Left renal pelvis (tissue), 4 donors: ENCODE measurements around the gene C1QTNF7. TPM values are rescaled to one million over a fixed set of nuclear protein-coding genes. Genes with fewer than 3 reads are reported as not detected.

Experiments
- DNase-seq, 4 donors: peaks; one replicate each; pipeline ENCODE4 v3.0.0-alpha.2; 2013; ENCODE audit warnings: low read depth in 4 of 4, low spot score in 3 of 4
- polyA plus RNA-seq, 4 donors: library from polyadenylated mRNA; unstranded; fragments of 120-200 nt; gene quantifications; one replicate each; pipeline ENCODE4 v1.2.1, GENCODE V29; 2013; ENCODE audit not compliant: insufficient read length in 4 of 4

Gene C1QTNF7
- polyA plus RNA-seq, 4 donors: 8.0 to 28.0 (median 22.7) TPM

DNA sequence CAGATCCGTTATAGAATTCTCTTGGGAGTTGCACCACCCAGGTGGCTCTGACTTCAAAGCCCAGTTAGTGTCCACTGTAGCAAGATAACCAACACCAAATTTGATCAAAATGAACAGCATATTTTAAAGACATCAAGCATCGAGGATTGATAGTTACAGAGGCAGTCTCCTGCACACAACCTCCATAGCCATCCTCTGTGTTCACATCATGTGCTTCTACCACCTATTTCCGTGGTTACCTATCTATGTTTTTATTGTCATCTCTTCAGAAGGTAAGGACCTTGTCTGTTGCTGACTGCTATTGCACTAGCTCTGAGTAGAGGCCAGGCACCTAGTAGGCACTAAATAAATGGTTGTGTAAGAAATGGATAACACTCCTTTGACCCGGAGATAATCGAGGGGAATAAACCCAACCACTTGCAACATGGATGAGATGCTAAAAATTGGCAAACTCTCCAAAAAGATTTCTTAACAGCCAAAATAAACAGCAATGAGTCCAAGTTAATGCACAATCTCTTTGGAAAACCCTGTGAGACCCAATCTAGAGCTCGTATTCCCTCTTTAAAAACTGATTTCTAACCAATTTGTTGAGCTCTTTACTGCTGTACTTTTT, 14.7 kb upstream of the C1QTNF7 start:
- DNase-seq: no peak

DNA sequence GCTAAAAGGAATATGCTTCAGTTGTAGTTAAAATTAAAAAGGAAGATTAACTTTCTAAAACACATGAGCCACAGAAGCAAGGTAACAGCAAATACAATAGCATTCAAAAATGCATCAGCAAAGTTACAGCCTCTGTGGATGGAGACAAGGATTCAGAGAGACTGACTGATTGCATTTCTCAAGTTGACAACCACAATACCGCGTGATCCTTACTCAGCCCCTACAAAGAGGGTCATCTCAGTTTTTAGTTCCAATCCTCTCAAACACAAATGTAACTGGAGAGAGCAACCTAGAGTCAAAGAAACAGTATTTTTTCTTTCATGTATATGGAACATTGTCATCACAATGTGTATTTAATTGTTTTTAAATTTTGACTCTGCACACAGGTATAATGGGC, 14.2 kb upstream of the C1QTNF7 start:
- DNase-seq: no peak

DNA sequence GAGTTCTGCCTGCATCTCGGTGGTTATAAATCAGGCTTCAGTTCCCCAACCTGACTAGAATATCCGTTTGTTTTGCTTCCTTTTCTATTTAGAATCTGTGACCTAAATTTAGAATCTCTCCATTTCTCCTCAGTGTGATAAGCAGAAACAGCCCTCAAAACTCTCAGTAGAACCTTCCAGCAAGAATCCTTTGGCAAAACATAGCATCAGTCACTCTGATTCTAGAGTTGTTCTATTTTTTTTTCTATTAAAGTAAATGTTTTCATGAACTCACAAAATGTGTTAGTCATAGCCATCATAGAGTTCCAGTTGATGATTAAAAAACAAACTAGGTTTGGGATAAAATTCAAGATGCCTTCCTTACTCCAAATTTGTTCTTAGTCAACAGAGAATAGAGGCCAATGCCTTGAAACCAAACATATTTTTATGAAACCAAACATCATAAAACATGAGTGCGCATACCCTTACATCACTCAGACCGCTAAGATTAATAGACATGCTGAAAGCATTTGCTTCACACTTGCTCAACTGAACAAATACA, 13.2 kb upstream of the C1QTNF7 start:
- DNase-seq: no peak

DNA sequence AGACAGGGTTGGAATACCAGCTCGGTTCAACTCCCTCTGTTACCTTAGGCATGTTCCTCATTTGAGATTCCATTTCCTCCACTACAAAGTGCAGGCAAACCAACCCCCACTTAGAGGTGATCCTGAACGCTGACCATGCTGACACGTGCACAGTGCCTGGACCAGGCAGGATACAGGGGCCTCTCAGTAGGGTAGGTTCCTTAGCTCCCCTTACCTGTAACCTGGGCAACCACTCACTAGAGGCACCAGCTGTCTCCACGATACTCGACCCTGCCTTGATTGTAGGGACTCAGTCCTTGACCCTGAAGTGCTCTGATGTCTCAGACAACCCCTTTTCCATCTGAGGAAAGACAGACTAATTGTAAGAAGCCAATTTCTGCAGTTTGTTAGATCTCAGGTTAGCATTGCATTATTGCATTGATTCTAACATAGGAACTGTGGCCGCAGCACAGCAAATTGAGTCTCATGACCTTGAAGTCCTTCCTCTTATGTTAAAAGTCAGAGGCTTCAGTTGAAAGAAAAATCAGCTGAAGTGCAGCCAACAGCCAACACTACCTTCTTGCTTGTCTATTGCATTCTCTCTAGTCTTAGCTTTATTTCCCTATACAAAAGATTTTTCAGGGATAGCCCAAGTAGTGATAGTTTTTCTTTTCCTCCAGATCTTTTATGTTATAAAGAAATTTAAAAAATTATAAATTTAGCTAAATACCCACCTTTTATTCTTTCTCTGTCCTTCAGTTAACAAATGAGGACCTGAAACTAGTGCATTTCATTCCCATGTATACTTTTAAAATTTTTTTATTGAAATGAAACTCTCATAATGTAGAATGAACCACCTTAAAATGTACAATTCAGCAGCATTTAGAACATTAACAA, 11.2 kb upstream of the C1QTNF7 start:
- DNase-seq: no peak

DNA sequence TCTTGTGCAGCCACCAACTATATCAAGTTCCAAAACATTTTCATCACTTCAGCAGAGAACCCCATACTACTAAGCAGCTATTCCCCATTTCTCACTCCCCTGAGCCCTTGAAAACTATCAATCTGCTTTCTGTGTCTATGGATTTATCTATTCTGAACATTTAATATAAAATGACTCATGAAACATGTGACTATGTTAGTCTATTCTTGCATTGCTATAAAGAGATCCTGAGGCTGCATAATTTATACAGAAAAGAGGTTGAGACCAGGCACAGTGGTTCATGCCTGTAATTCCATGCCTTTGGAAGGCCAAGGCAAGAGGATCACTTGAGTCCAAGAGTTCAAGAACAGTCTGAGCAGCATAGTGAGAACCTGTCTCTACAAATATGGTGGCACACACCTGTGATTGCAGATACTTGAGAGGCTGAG, 10.6 kb upstream of the C1QTNF7 start:
- DNase-seq: no peak

DNA sequence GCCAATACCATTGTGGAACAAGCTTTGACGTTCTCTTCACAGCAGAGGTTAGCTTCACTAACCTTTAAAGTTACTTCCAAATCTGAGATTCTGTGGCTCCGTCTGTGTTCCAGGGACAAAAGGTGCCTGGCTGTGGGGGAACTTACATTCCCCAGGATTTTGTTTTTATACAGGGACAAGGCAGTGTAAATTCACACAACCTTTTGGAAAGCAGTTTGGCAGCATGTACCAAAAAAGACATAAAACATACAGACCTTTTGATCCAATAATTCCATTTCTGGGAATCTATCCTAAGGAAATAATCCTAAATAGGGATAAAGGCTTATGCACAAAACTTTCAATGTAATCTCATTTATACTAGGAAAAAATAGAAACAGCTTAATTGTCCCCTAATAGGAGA, 8.9 kb upstream of the C1QTNF7 start:
- no peak for DNase-seq

DNA sequence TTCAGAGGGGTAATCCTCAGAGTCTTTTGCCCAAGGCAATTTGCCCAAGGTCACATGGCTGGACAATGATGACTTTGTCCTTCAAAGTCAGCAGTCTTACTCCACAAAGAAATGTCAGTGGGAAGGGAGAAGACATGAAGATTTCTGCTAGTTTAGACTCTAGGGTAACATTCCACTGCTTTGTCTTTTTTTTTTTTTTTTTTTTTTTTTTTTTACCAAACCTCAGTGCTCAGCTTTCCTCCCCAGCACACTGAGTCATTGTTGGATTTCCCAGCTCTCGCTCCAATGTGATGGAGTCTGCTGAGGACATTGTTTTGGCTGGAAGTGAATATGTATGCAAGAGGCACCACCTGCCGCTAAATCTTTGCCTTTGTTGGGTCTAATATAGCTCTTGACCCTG, 7.2 kb upstream of the C1QTNF7 start:
- no peak for DNase-seq

DNA sequence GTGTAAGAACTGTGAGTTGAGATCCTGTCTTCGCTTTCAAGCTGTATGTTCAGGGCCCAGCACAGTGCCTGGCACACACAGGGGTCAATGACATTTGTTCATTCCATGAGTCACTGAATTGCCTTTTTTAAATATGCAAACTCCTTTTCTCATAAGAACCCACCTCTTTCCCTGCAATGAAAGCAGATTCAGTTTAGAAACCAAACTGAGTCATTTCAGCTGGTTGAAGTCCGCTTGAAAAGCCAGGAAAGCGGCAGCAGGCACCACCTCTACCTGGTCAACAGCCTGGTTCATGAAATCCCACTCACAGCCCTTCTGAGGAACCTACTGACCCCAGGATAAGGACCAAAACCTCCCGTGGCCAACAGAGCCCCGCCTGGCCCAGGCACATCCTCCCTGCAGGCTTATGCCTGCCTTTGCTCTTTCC, 4.5 kb upstream of the C1QTNF7 start:
- DNase-seq: no peak

DNA sequence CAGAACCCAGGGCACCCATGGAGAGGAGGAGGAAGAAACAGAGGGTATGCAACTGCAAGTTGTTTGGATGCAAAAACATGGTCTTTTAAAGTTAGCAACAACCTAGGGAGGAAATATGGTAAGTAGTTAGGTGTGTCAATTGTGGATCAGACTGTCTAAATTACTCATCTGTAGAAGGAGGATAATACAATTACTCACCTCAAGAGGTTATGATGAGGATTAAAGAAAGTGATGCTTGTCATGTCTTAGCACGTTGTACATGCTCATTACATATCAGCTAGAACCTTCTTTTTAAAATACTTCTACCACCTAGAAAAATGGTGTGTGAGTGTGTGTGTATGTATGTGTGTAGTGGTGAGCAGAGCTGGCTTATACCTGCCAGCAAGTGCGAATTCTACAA, 2.3 kb upstream of the C1QTNF7 start:
- no peak for DNase-seq

DNA sequence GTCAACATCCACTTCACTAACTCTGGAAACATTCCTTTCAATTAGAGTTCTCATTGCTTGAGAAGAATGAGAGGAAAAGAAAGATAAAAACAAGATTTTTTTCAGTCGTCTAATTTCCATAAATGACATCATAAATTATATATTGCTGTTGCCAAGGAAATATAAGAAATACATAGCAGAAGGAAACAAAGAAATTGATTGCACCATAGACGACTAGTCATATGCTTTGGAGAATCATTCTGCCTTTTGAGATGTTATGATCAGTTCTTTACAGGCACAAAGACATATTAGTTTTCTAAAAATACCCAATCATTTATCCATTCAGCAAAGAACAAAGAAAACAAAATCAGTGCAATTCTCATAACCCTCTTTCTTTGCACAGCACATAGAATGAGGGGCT, 672 bp upstream of the C1QTNF7 start:
- no peak for DNase-seq

DNA sequence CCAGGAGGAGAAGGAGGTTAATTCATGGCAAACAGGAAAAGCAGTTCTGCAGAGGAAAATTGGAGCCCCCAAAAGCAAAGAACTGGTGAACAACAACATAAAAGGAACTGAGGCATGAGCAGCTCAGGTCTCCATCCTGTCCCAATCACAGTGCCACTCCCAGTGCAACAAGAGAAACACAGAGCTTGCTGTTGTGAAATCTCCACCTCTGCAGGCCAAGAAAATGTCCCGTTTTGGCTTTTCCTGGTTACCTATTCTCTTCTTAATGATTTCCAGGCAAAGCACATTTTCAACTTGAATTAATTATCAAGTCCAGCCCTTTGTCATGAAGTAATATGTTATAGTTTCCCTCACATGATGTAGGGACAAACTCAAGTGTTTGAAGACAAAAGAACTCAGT, 778 bp downstream of the C1QTNF7 start:
- DNase-seq: no peak

DNA sequence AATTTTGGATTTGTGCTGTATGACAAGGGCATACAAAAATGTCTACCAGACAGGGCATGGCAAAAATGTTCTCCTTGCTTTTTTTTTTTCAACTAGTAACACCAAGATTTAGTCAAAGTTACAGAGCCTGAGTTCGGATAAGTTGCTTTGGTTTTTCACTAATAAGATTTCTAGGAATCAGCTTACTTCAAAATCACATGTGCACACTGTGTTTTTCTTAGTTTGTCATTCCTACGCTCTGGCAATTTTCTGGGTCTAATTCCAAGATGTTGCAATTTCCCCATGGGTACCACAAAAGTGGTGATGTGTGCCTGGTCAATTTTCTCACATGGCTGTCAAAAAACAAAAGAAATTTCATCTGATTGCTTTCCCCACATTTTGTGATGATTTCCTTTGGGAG, 6.3 kb downstream of the C1QTNF7 start:
- DNase-seq: no peak

DNA sequence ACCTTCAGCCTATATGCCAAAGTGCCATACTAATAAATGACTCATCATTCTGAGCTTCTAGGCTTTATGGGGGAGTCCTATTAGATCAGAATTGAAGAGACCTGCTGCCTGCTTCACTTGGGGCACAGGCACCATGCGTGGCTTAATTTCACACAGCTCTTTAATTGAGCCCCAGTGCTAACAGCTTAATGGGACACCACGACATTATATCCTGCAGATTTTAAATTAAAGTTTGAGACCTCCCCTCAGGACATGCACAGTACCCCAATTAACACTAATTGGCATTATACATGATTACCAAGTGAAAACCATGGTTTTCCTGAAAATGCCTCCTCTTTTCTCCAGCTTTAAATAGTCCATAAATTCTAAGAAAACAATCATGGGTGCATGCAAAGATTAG, 6.8 kb downstream of the C1QTNF7 start:
- no peak for DNase-seq

DNA sequence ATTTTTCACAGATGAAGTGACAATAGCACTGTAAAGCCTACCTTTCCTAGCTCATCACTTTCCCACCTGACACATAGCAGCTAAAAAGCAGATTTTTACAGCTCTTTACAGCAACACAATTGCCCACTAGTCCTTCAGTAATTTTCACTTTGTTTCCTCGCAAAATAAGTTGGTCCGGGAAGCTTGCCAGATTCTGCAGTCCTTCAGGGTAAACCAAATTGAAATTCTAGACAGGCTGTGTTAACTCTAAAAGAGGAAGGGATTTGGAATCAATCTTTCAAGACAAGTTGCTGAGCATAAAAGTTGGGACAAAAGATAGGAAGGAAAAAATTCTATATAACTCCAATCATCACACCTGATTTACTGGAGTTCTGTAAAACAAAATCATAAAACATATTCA, 8.7 kb downstream of the C1QTNF7 start:
- DNase-seq: peak in 1 of 4 donors; percentile 19

DNA sequence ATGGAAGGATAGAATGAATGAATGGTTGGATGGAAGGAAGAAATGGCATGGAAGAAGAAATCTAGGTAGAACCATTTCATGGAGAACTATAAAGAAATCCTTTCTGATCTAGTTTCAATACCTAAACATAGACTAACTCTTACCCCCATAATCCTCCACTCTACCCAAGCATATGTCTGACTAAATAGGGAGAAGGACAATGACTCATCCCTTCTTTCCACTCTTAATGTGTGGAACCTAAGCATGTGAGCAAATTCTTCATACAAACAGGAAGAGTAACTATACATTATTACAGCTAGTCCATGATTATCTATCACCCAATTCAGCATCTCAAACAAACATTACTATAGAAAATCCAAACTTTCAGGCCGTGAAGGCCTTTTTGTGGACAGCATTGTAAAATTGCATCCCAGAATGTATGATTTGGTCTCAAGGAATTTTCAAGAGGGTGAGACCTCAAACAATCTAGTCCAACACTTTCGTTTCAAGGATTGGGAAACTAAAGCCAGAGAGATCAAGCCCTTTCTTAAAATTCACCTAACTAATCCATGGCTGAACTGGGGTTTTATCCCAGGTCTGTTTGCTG, 11.2 kb downstream of the C1QTNF7 start:
- DNase-seq: no peak

DNA sequence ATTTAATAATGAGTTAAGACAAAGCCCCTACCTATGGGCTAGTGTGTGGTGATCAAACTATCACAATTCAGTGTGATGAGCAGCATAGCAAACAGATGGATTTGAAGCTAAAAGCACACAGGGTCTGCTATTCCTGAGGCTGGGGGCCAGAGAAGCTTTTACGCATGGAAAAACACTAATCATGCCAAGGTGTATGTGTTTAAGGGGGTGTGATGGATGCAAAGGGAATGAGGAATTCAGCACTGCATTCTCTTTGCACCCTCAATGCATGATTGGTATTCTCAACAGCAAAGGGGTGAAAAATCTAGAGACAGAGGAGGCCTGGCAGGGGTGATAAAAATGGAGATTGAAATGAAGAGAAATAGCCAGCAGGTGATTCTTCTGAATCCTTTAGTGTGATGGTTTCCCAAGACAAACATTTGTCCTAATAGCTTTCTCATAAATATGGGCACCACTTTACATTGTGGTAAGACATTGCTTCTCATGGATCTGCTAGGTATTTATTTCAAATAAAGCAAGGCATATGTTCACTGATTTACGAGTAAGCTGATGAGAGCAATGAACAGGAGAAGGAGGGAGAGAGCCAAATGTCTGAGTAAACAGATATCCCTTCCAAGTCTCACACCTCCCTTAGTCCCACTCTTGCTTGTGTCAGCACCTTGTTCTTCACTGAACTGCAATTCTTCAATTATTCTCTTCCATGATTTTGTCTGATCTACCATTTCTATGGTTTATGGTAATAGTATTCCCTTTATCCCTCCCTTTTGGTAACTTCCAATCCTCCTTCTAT, 15.7 kb downstream of the C1QTNF7 start:
- no peak for DNase-seq

DNA sequence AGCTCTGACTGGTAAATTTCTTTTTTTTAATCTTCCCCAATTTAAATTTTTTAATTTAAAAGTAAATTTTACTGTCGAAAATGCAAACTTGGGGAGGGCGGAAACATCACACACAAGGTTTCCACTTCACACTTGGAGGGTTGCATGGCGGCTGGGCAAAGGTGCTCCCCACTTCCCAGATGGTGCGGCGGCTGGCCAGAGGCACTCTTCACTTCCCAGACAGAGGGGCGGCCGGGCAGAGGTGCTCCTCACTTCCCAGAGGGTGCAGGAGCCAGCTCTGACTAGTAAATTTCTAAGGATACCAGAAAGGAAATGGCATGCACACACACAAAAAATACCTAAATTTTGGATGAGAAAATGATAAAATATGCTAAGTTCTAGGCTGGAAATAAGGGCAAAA, 16.4 kb downstream of the C1QTNF7 start:
- no peak for DNase-seq

DNA sequence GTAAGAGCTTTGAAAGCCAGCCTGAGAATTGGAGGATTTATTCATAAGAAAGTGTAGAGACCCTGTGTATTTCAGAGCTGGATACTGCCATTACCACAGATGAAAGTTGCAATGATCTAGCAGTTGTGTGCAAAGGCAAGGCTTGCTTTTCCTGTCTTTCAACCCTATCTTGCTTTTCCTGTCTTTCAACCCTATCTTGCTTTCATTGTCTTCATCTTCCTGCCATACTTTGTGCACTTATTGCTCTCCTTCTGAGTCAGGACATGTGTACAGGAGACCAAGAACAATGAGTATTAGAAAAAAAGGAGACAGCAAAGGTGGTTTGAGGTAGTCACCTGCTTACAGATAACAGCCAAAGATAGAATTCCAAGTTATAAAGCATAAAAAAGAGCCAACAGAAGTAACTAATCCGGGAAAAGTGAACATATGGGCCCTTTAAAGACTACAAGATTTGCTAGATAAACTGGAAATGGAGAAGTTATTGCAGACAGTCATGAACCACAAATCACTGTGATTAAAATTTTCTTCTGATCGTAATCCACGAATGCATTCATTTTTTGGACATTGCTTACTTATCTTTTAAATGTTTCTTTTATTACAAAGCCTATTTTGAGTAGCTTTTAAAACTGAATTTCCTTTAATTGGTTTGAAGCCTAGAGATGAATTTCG, 17.2 kb downstream of the C1QTNF7 start:
- no peak for DNase-seq

DNA sequence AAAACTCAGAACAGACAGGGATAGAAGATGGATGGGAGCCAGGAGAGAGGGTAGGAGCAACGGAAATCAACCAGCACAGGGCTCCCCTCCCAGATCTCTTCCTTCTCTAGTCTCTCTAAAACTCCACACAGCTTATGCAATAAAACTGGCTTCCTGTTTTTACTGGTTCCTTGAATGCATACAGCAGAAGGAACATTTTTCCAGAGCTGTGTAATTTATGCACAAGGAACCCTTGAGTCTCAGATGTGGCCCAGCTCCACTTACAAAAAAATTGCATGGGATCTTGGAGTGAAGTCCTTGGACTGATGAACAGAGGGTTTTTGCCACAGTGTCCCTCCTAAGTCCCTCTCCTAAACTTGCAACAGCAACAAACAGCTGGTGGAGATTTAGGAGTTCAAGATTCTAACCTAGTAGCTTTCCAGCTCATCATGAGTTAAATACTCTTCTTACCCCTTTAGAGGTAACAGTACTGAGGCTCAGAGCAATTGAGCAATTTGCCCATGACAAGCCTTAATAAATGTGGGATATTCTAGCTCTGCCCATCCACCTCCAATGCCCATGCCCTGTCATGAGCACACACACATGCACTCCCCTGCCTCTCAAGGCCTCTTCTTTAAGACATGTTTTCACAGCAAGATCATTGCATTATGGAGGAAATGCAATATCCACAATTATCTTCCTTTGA, 23.5 kb downstream of the C1QTNF7 start:
- no peak for DNase-seq
